ENCODE data around the gene PNMA8B.
A peak's percentile ranks its signal among the peaks of the same experiment; 100 is the strongest.

PNMA8B gene

GRCh38 chr19:46486358-46486757 is 9.3 kb downstream of the PNMA8B start:
- no peak for DNase-seq

GRCh38 chr19:46484656-46485055 is 11.0 kb downstream of the PNMA8B start:
- no peak for DNase-seq

GRCh38 chr19:46482631-46483030 is 13.0 kb downstream of the PNMA8B start:
- no peak for DNase-seq

GRCh38 chr19:46481947-46482346 is 13.7 kb downstream of the PNMA8B start:
- no peak for DNase-seq

GRCh38 chr19:46481223-46481848 is 14.3 kb downstream of the PNMA8B start:
- DNase-seq: no peak

GRCh38 chr19:46480415-46480814 is 15.3 kb downstream of the PNMA8B start:
- DNase-seq: no peak

- DNase-seq: peak; percentile 46
Measured at GRCh38 chr19:46478356-46478986, 17.2 kb downstream of the PNMA8B start.

- no peak for DNase-seq
Measured at GRCh38 chr19:46475986-46476385, 19.7 kb downstream of the PNMA8B start.

- DNase-seq: no peak
Measured at GRCh38 chr19:46474211-46474610, 21.5 kb downstream of the PNMA8B start.

- no peak for DNase-seq
Measured at GRCh38 chr19:46472592-46472991, 23.1 kb downstream of the PNMA8B start.

GRCh38 chr19:46471811-46472543 is 23.7 kb downstream of the PNMA8B start:
- DNase-seq: no peak

- peak; percentile 64 for DNase-seq
Measured at GRCh38 chr19:46471116-46471733, 24.4 kb downstream of the PNMA8B start, which contains the start of gene PNMA8A. Gene PNMA8A, minus strand, starts transcription at chr19:46471563. Its CDS starts 528 bp downstream, at chr19:46471035.

GRCh38 chr19:46470376-46470775 is 25.3 kb downstream of the PNMA8B start:
- DNase-seq: no peak

GRCh38 chr19:46469541-46470185 is 26.0 kb downstream of the PNMA8B start:
- DNase-seq: no peak

- DNase-seq: no peak
Measured at GRCh38 chr19:46466536-46467196, 29.0 kb downstream of the PNMA8B start.

- no peak for DNase-seq
Measured at GRCh38 chr19:46463516-46463915, 32.2 kb downstream of the PNMA8B start.

GRCh38 chr19:46461537-46461936 is 34.1 kb downstream of the PNMA8B start:
- no peak for DNase-seq

GRCh38 chr19:46460981-46461380 is 34.7 kb downstream of the PNMA8B start:
- no peak for DNase-seq

GRCh38 chr19:46460055-46460454 is 35.6 kb downstream of the PNMA8B start:
- no peak for DNase-seq

GRCh38 chr19:46456930-46457329 is 38.7 kb downstream of the PNMA8B start:
- no peak for DNase-seq

- DNase-seq: no peak
Measured at GRCh38 chr19:46454244-46454643, 41.4 kb downstream of the PNMA8B start.

GRCh38 chr19:46453661-46454060 is 42.0 kb downstream of the PNMA8B start:
- DNase-seq: no peak

GRCh38 chr19:46452186-46452585 is 43.5 kb downstream of the PNMA8B start:
- DNase-seq: no peak
